ENCODE measurements around the gene SLC25A47.
"Not testable (repeated sequence)": the region's sequence is repeated elsewhere in the genome, so short reads cannot be mapped to it uniquely, and the experiment has no call there.

SLC25A47 gene

GRCh38 chr14:100296106-100296651 is 27.0 kb upstream of the SLC25A47 start:
- Histone ChIP-seq H3K4me3 (ENCODE audit: insufficient read depth in 1 of 2, low read depth in 1 of 2, low read length in 2 of 2) (no peak overlapping the region), H4K91ac (ENCODE audit: low read length) (no peak overlapping the region), H3K4me1 (ENCODE audit: control insufficient read depth, insufficient read depth, low read depth, low read length) (peaks cover 19% of the 10 kb centered on the region), H3K23ac (ENCODE audit: low read length in 2 of 2) (no peak overlapping the region), H2BK120ac (ENCODE audit: low read depth, low read length) (no peak overlapping the region), H3K4ac (ENCODE audit: low read depth in 1 of 2, low read length in 2 of 2) (no peak overlapping the region), H3K79me1 (replicated peaks; ENCODE audit: low read length, poor library complexity, severe bottlenecking) (peaks cover 59% of the 10 kb centered on the region), H3K18ac (ENCODE audit: low read depth in 1 of 2, low read length in 2 of 2) (no peak overlapping the region), H3K9me3 (ENCODE audit: control insufficient read depth, low read length) (no peaks in the 10 kb centered on the region), H2BK12ac (ENCODE audit: low read length in 2 of 2) (no peak overlapping the region), H2BK15ac (ENCODE audit: low read depth, poor library complexity, severe bottlenecking) (no peak overlapping the region), H2AK5ac (ENCODE audit: low read length, severe bottlenecking) (no peak overlapping the region), H4K8ac (ENCODE audit: low read length) (no peak overlapping the region), H3K27ac (ENCODE audit: low read length, poor library complexity, severe bottlenecking) (no peak overlapping the region), H3K9ac (ENCODE audit: low read length) (no peak overlapping the region), H3K4me2 (ENCODE audit: low read length, poor library complexity, severe bottlenecking) (no peak overlapping the region), H3K14ac (ENCODE audit: low read length in 2 of 2) (no peak overlapping the region), H2BK5ac (ENCODE audit: low read depth, low read length, poor library complexity, severe bottlenecking) (no peak overlapping the region), H3K27me3 (ENCODE audit: control insufficient read depth in 1 of 2, insufficient read depth in 1 of 2, low read length in 2 of 2) (no peaks in the 10 kb centered on the region), H2AFZ (ENCODE audit: low read depth, low read length) (no peak overlapping the region), H3K36me3 (ENCODE audit: control insufficient read depth in 1 of 2, insufficient read depth in 2 of 2, low read depth in 1 of 2, low read length in 2 of 2) (peaks cover 23 to 67% of the 10 kb centered on the region in 2 experiments)
- DNase-seq: no peak
- WGBS: 91% methylated on average over 8 of the region's 9 CpGs

- not testable (repeated sequence) for DNase-seq; H3K4ac ChIP-seq (ENCODE audit: low read depth in 1 of 2, low read length in 2 of 2); H3K27me3 ChIP-seq (ENCODE audit: control insufficient read depth in 1 of 2, insufficient read depth in 1 of 2, low read length in 2 of 2); H4K91ac ChIP-seq (ENCODE audit: low read length); H2AK5ac ChIP-seq (ENCODE audit: low read length, severe bottlenecking); H3K23ac ChIP-seq (ENCODE audit: low read length in 2 of 2); H2BK120ac ChIP-seq (ENCODE audit: low read depth, low read length); H2BK5ac ChIP-seq (ENCODE audit: low read depth, low read length, poor library complexity, severe bottlenecking); H3K4me2 ChIP-seq (ENCODE audit: low read length, poor library complexity, severe bottlenecking); H2BK12ac ChIP-seq (ENCODE audit: low read length in 2 of 2); H2AFZ ChIP-seq (ENCODE audit: low read depth, low read length); H2BK15ac ChIP-seq (ENCODE audit: low read depth, poor library complexity, severe bottlenecking); H3K9me3 ChIP-seq (ENCODE audit: control insufficient read depth, low read length); H3K27ac ChIP-seq (ENCODE audit: low read length, poor library complexity, severe bottlenecking); H3K14ac ChIP-seq (ENCODE audit: low read length in 2 of 2)
- 94% methylated on average over 9 of the region's 11 CpGs for WGBS
- peak overlapping the region; percentile 69 for H4K8ac ChIP-seq (ENCODE audit: low read length)
- peak overlapping the region; percentile 58 for H3K18ac ChIP-seq (ENCODE audit: low read depth in 1 of 2, low read length in 2 of 2)
- H3K9ac ChIP-seq (ENCODE audit: low read length): peak overlapping the region; percentile 82
- peak overlapping the region in 1 of 2 experiments; percentile 71 for H3K4me3 ChIP-seq (ENCODE audit: insufficient read depth in 1 of 2, low read depth in 1 of 2, low read length in 2 of 2)
- H3K4me1 ChIP-seq (ENCODE audit: control insufficient read depth, insufficient read depth, low read depth, low read length): peaks cover 19% of the 10 kb centered on the region
- H3K36me3 ChIP-seq (ENCODE audit: control insufficient read depth in 1 of 2, insufficient read depth in 2 of 2, low read depth in 1 of 2, low read length in 2 of 2): peaks cover 18 to 61% of the 10 kb centered on the region in 2 experiments
- peaks cover 54% of the 10 kb centered on the region for H3K79me1 ChIP-seq (replicated peaks; ENCODE audit: low read length, poor library complexity, severe bottlenecking)
Observed at GRCh38 chr14:100296729-100297128, 26.4 kb upstream of the SLC25A47 start.

- Histone ChIP-seq H3K18ac (ENCODE audit: low read depth in 1 of 2, low read length in 2 of 2) (peak overlapping the region; percentile 58 to 72), H2BK15ac (ENCODE audit: low read depth, poor library complexity, severe bottlenecking) (peak overlapping the region; percentile 26), H3K4ac (ENCODE audit: low read depth in 1 of 2, low read length in 2 of 2) (peak overlapping the region; percentile 13 to 66), H2AFZ (ENCODE audit: low read depth, low read length) (no peak overlapping the region), H3K14ac (ENCODE audit: low read length in 2 of 2) (no peak overlapping the region), H2AK5ac (ENCODE audit: low read length, severe bottlenecking) (no peak overlapping the region), H4K8ac (ENCODE audit: low read length) (peak overlapping the region; percentile 66), H3K9me3 (ENCODE audit: control insufficient read depth, low read length) (no peaks in the 10 kb centered on the region), H3K27ac (ENCODE audit: low read length, poor library complexity, severe bottlenecking) (no peak overlapping the region), H2BK120ac (ENCODE audit: low read depth, low read length) (peak overlapping the region; percentile 0), H3K4me1 (ENCODE audit: control insufficient read depth, insufficient read depth, low read depth, low read length) (peaks cover 17% of the 10 kb centered on the region), H3K79me1 (replicated peaks; ENCODE audit: low read length, poor library complexity, severe bottlenecking) (peaks cover 50% of the 10 kb centered on the region), H3K9ac (ENCODE audit: low read length) (peak overlapping the region; percentile 82), H2BK5ac (ENCODE audit: low read depth, low read length, poor library complexity, severe bottlenecking) (no peak overlapping the region), H3K36me3 (ENCODE audit: control insufficient read depth in 1 of 2, insufficient read depth in 2 of 2, low read depth in 1 of 2, low read length in 2 of 2) (peaks cover 9 to 52% of the 10 kb centered on the region in 2 experiments), H3K23ac (ENCODE audit: low read length in 2 of 2) (no peak overlapping the region), H2BK12ac (ENCODE audit: low read length in 2 of 2) (peak overlapping the region in 1 of 2 experiments; percentile 21), H3K27me3 (ENCODE audit: control insufficient read depth in 1 of 2, insufficient read depth in 1 of 2, low read length in 2 of 2) (no peaks in the 10 kb centered on the region), H3K4me2 (ENCODE audit: low read length, poor library complexity, severe bottlenecking) (no peak overlapping the region), H4K91ac (ENCODE audit: low read length) (peak overlapping the region; percentile 64), H3K4me3 (ENCODE audit: insufficient read depth in 1 of 2, low read depth in 1 of 2, low read length in 2 of 2) (peak overlapping the region; percentile 9 to 71)
- peak; percentile 92 for DNase-seq
- WGBS: 56% methylated on average over 24 of the region's 30 CpGs
Observed at GRCh38 chr14:100297320-100298300, 25.5 kb upstream of the SLC25A47 start.

Measured in mesenchymal stem cell (in vitro differentiated cells and primary cell).